Nephron progenitor cell (in vitro differentiated cells): Measurements from ENCODE around the gene RBP3.

Experiments used
- DNase-seq: peaks from one replicate; pipeline ENCODE4 v3.0.0; 2021
- H3K27ac Mint-ChIP-seq: 2 replicates; pipeline ENCODE4 v1.8.0; 2021; ENCODE audit warnings: mild to moderate bottlenecking, moderate library complexity, mixed read lengths
- H3K27me3 Mint-ChIP-seq: 2 replicates; pipeline ENCODE4 v1.8.0; 2021; ENCODE audit warnings: mild to moderate bottlenecking, low read depth, mixed read lengths; ENCODE audit not compliant: poor library complexity
- H3K36me3 Mint-ChIP-seq: 2 replicates; pipeline ENCODE4 v1.8.0; 2021; ENCODE audit warnings: low read depth, mixed read lengths
- H3K4me1 Mint-ChIP-seq: 2 replicates; pipeline ENCODE4 v1.8.0; 2021; ENCODE audit warnings: mixed read lengths
- H3K4me3 Mint-ChIP-seq: 2 replicates; pipeline ENCODE4 v1.8.0; 2021; ENCODE audit warnings: mild to moderate bottlenecking, moderate library complexity, mixed read lengths
- H3K9me3 Mint-ChIP-seq: 2 replicates; pipeline ENCODE4 v1.8.0; 2021; ENCODE audit warnings: mild to moderate bottlenecking, moderate library complexity, mixed read lengths
- TF ChIP-seq, protein P1 (sequence below): fragments of 200-600 bp; sonication (generic); IDR thresholded peaks from 2 replicates; pipeline ENCODE4 v1.5.0; 2021; ENCODE audit warnings: antibody characterized with exemption

The RBP3 gene

DNA sequence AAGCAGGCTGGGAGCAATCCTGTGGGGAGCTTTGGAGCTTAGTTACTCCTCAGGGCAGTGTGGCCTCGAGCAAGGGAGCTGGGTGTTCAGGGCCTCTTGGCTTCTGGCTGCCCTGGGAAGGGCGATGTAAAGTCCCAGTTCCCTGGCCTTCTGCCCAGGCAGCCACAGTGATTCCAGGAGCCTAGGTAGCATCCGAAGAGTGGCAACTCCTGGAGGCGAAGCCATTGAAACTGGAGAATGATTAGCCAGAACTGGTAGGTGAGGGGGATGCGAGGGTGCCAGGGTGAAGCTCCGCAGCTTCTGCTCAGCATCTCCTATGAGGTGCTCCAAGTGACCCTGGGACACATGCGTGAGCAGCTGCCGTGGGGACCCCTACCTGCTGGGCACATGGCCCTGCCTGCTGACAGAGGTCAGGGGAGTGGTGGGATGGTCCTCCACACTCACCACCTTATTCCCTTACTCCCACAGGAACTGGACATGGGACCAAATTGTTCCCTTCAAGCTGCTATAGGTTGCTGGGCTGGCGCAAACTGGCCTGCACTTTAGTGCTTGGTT lies 33.7 kb upstream of the RBP3 start:
- TF ChIP-seq, protein P1, sequence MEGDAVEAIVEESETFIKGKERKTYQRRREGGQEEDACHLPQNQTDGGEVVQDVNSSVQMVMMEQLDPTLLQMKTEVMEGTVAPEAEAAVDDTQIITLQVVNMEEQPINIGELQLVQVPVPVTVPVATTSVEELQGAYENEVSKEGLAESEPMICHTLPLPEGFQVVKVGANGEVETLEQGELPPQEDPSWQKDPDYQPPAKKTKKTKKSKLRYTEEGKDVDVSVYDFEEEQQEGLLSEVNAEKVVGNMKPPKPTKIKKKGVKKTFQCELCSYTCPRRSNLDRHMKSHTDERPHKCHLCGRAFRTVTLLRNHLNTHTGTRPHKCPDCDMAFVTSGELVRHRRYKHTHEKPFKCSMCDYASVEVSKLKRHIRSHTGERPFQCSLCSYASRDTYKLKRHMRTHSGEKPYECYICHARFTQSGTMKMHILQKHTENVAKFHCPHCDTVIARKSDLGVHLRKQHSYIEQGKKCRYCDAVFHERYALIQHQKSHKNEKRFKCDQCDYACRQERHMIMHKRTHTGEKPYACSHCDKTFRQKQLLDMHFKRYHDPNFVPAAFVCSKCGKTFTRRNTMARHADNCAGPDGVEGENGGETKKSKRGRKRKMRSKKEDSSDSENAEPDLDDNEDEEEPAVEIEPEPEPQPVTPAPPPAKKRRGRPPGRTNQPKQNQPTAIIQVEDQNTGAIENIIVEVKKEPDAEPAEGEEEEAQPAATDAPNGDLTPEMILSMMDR, result no peak
- H3K4me1 Mint-ChIP-seq, result no peaks in the 10 kb centered on the region
- no peak overlapping the region for H3K27ac Mint-ChIP-seq
- DNase-seq, result no peak
- no peaks in the 10 kb centered on the region for H3K36me3 Mint-ChIP-seq
- no peak overlapping the region for H3K4me3 Mint-ChIP-seq
- no peaks in the 10 kb centered on the region for H3K9me3 Mint-ChIP-seq
- peaks cover 7% of the 10 kb centered on the region for H3K27me3 Mint-ChIP-seq

DNA sequence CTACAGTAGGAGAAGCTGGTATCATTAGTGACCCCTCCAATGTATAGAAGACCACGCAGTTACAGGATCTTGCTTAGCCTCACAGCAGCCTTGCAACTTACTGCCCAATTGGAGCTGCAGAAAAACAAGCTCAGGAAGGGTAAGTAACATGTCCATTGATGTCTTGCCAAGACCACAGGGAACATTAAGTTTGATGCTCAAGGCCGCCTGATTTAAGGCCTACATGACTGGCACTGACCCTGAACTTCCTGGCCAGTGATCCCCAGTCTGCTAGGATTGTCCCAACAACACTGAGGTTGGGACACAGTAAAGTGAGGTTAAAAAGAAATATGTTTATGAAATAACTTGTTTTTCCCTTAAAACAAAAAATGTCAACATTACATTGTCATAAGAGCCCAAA lies 32.7 kb upstream of the RBP3 start:
- Mint-ChIP-seq H3K36me3 (no peaks in the 10 kb centered on the region), H3K27me3 (peaks cover 7% of the 10 kb centered on the region), H3K9me3 (no peaks in the 10 kb centered on the region), H3K27ac (no peak overlapping the region), H3K4me1 (no peaks in the 10 kb centered on the region), H3K4me3 (no peak overlapping the region)
- DNase-seq, result no peak
- TF ChIP-seq, protein P1, result no peak

DNA sequence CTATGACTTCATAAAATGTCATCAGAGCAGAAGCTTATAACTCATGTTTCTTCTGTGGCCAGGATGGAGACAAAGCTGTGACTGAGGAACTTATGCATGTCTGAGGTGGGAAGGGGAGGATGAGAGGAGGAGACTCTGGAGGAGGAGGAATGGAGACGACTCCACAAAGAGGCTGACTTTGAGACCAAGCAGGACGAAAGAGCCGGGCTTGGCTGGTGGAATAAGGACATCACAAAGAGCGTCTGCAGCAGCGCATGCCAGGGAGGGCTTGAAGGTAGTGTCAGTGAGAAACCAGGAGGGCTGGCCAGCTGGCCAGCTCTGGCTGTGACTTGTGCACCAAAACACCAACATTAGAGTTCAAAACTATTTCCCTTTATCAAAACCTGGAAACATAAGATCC lies 32.0 kb upstream of the RBP3 start:
- Mint-ChIP-seq H3K9me3 (no peaks in the 10 kb centered on the region), H3K36me3 (no peaks in the 10 kb centered on the region), H3K4me1 (no peaks in the 10 kb centered on the region), H3K27ac (peak overlapping the region; percentile 26), H3K27me3 (peaks cover 7% of the 10 kb centered on the region), H3K4me3 (no peak overlapping the region)
- DNase-seq, result no peak
- TF ChIP-seq, protein P1, result no peak

DNA sequence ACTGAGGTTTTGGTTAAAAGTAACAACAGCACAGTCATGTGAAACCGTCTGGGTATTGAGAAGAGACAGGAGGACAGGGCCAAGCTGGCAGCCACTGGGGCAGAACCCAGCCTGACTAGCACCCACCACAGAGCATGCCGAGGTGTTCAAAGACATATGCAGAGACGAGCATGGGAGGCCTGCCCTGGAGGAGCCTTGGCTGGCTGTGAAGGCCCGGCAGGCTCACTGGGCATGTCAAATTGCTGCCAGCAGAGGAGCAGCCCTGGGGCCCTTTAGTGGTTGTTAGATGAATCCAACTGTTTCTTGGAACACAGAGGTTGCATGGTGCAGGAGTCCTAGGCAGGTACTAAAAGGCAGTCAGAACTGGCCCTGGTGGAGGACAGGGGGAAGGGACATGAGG lies 30.9 kb upstream of the RBP3 start:
- H3K36me3 Mint-ChIP-seq, result no peaks in the 10 kb centered on the region
- H3K4me3 Mint-ChIP-seq, result no peak overlapping the region
- no peaks in the 10 kb centered on the region for H3K4me1 Mint-ChIP-seq
- H3K27me3 Mint-ChIP-seq, result peaks cover 7% of the 10 kb centered on the region
- no peaks in the 10 kb centered on the region for H3K9me3 Mint-ChIP-seq
- no peak overlapping the region for H3K27ac Mint-ChIP-seq
- DNase-seq, result no peak
- TF ChIP-seq, protein P1, result no peak

GRCh38 chr10:47318706-47319105 lies 29.5 kb upstream of the RBP3 start:
- Mint-ChIP-seq H3K4me1 (no peaks in the 10 kb centered on the region), H3K9me3 (no peaks in the 10 kb centered on the region), H3K4me3 (no peak overlapping the region), H3K36me3 (no peaks in the 10 kb centered on the region), H3K27me3 (peaks cover 7% of the 10 kb centered on the region), H3K27ac (no peak overlapping the region)
- TF ChIP-seq, protein P1, result no peak
- DNase-seq, result no peak

DNA sequence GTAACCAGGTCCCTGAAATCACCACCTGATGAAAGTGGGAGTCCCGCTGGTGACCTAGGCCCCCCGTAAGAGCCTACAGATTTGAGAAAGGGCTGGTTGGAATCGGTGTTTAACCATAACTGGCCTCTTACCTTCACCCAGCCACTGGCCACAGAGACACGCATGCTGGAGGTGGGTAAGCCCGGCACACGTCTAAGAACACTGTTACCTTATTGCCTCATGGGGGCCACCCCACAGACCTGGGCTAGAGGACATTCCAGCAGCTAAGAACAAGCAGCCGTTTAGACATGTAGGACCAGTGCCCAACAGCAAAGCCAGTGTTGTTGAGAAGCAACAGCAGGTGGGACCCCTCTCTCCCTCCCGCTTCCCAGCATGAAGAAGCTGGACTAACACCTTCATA lies 28.4 kb upstream of the RBP3 start:
- Mint-ChIP-seq H3K4me3 (no peak overlapping the region), H3K27me3 (peaks cover 7% of the 10 kb centered on the region), H3K4me1 (no peaks in the 10 kb centered on the region), H3K36me3 (no peaks in the 10 kb centered on the region), H3K27ac (no peak overlapping the region), H3K9me3 (no peaks in the 10 kb centered on the region)
- TF ChIP-seq, protein P1, result no peak
- no peak for DNase-seq
